Fibroblast of pulmonary artery (primary cell): Measurements from ENCODE around the gene CD180.

Source experiments
- DNase-seq: peaks from one replicate; pipeline ENCODE4 v3.0.0-alpha.2; 2010; ENCODE audit warnings: low read depth
- H3K4me3 ChIP-seq: replicated peaks from 2 replicates; pipeline ENCODE4 v1.5.1; 2011; ENCODE audit warnings: low read depth, mild to moderate bottlenecking, control low read depth, low read length, moderate library complexity
- TF ChIP-seq, protein P1 (sequence below): IDR thresholded peaks from 2 replicates; pipeline ENCODE4 v1.5.1; 2011; ENCODE audit warnings: mild to moderate bottlenecking, control low read depth, low read length, inconsistent platforms; ENCODE audit errors: missing control alignments

The CD180 gene

GRCh38 chr5:67222243-67223025 lies 25.8 kb upstream of the CD180 start:
- no peak for DNase-seq
- H3K4me3 ChIP-seq: no peak overlapping the region
- TF ChIP-seq, protein P1, sequence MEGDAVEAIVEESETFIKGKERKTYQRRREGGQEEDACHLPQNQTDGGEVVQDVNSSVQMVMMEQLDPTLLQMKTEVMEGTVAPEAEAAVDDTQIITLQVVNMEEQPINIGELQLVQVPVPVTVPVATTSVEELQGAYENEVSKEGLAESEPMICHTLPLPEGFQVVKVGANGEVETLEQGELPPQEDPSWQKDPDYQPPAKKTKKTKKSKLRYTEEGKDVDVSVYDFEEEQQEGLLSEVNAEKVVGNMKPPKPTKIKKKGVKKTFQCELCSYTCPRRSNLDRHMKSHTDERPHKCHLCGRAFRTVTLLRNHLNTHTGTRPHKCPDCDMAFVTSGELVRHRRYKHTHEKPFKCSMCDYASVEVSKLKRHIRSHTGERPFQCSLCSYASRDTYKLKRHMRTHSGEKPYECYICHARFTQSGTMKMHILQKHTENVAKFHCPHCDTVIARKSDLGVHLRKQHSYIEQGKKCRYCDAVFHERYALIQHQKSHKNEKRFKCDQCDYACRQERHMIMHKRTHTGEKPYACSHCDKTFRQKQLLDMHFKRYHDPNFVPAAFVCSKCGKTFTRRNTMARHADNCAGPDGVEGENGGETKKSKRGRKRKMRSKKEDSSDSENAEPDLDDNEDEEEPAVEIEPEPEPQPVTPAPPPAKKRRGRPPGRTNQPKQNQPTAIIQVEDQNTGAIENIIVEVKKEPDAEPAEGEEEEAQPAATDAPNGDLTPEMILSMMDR: no peak

DNA sequence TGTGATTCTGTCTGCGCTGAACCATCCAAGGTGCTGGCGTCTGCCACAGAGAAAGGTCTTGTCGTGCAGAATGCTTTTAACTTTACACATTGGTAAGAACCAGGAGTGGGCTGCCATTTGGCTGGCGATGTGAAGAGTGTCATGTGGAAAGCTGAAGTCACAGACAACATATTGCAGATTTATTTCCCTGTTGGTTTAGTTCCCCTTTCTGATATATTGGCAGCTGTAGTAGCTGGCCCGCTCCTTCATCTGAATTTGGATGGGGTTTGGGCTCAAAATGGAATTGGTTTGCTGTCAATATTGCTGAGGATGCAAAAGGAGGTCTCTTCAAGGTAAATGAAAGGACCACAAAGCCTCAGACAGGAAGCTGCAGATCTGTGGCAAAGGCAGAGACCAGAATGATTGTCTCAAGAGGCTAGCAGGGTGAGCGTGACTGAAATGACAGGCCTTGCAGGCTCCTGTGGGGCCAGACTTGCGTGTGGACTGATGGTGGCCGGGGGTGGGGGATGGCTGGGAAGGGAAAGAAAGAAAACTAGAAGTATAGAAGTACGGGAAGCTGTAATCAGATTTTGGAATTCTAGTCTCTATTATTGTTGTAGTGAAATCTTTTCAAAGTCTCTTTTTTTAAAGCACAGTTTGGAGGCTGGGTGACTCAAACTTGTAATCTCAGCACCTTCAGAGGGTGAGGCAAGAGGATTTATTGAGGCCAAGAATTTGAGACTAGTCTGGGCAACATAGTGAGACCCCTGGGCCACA lies 25.1 kb upstream of the CD180 start:
- no peak overlapping the region for H3K4me3 ChIP-seq
- no peak for DNase-seq

DNA sequence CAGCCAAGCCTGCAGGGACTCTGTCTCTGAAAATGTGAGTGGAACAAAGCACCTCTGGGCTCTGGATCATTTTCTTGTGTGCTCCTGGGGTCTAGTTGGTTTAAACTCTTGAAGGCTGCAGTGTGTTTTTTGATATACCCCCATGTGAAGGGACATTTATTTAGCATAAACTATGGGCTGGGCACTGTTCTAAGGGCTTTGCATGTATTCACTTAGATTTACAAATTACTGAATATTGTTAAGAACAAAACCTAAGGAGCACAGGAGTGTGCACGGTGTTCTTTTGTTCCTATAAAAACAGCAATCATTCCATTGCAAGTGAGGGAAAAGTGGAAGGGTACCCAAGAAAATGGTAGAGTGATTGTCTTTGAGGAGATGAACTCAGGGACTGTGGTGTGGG lies 20.0 kb upstream of the CD180 start:
- no peak overlapping the region for H3K4me3 ChIP-seq
- no peak for DNase-seq
- TF ChIP-seq, protein P1: no peak

More for the DNA sequence above, 25.1 kb upstream of the CD180 start:
- TF ChIP-seq, protein P1: no peak

DNA sequence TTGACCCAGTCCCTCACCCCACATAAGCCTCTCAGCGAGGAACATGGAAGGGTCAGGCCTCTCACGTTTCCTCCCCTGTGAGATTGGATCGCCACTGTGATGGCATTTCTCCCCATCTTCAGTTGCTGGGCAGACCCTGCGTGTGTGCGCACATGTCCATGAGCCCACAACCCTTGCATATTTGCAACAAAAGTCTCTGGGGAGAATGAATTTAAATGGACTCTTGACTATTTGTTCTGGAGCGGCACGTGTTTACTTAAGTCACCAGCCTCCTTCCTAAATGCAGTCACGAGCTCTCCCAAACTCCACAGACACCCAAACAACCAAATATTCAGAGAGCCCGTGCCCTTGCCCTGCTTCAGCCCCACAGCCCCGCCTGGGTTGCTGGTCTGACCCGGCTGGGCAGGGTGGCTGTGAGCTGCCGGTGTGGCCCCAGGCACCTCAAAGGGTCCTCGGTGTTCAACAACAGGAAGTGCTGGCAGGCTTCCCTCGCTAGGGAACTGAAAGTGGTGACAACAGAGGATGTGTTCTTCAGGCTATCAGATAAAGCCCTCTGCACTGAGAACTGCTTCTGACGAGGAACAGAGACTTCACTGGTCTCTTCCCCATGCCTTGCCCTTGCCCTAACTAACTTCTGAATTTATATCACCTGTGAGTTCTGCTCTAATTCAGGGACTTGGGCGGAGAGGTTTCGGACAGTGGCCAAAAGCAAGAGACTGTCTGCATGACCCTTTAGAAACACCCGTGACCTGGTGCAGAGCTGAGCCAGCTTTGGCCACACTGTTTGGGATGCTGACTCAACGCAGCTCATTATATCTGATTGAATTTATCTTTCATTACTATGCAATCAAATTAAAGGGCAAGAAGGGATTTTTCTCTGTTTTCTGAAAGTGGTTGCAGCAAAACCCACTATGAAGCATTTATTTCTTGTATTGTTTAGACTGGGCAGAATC lies 19.2 kb upstream of the CD180 start:
- TF ChIP-seq, protein P1: no peak
- DNase-seq: peak; percentile 54
- H3K4me3 ChIP-seq: no peak overlapping the region

DNA sequence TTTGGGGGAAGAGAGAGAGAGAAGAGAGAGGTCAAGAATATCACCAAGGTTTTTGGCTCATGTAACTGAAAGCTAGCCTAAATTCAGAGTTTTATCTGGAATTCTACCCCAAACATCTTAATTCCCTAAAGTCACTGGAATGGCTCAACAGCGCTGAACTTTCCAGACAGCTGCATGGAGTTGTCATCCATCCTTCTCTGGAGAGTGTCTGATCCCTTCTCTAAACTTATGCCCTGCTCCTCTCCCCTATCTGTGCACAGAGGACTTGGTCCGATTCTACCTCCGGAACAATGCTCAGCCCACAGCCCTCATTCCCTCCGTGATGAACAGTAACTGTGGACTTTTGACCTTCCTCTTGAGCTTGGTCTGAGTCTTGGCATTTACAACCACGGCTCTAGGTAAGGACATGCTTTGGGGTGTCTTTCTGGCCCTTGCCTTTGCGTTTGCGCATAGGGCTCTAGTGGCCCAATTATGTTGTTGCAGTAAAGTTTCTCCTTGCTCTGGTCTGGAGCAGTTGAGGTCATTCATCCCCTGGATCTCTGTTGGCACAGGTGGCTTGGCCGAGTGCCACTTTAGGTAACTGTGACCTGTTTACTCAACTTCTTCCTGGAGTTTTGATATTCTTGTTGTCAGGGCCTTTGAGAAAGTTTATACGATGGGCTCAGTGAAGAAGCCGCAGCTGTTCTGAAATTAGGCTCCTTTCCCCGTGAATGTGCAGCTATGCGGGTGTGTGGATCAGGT lies 18.3 kb upstream of the CD180 start:
- no peak overlapping the region for H3K4me3 ChIP-seq
- TF ChIP-seq, protein P1: no peak
- DNase-seq: no peak

- no peak for DNase-seq
- TF ChIP-seq, protein P1: no peak
These were observed 17.4 kb upstream of the CD180 start for GRCh38 chr5:67214036-67214435.

More at GRCh38 chr5:67214036-67214435, 17.4 kb upstream of the CD180 start:
- H3K4me3 ChIP-seq: no peak overlapping the region
